Stimulated activated CD4-positive, alpha-beta T cell treated with anti-CD3 and anti-CD28 coated beads, Interleukin-4, amount 100 ng/mL, for 4 hours (primary cell): ENCODE measurements around the gene GJB4.
A peak's percentile ranks its signal among the peaks of the same experiment; 100 is the strongest.

Source experiments
- DNase-seq, 2 experiments: peaks; one replicate each; pipeline ENCODE4 v3.0.0-alpha.2; 2020

Gene GJB4

GRCh38 chr1:34779962-34780361 is 20.4 kb downstream of the GJB4 start:
- DNase-seq: no peak

- DNase-seq: no peak
Observed at GRCh38 chr1:34780528-34780927, 21.0 kb downstream of the GJB4 start.

GRCh38 chr1:34781071-34781843 is 21.7 kb downstream of the GJB4 start, which contains the start of gene GJB3:
Gene GJB3 (plus strand): TSS chr1:34781214. CDS start chr1:34784763, 3,549 bp downstream.
- DNase-seq: no peak

GRCh38 chr1:34781844-34782391 is 22.4 kb downstream of the GJB4 start:
- DNase-seq: no peak

GRCh38 chr1:34784751-34785221 is 25.2 kb downstream of the GJB4 start:
- no peak for DNase-seq

GRCh38 chr1:34785231-34785874 is 25.8 kb downstream of the GJB4 start:
- DNase-seq: no peak

- no peak for DNase-seq
Observed at GRCh38 chr1:34785875-34786470, 26.4 kb downstream of the GJB4 start.

GRCh38 chr1:34786521-34787325 is 27.2 kb downstream of the GJB4 start:
- peak; percentile 50 to 56 for DNase-seq

GRCh38 chr1:34787461-34788420 is 28.2 kb downstream of the GJB4 start:
- DNase-seq: no peak

- DNase-seq: no peak
Observed at GRCh38 chr1:34790985-34791384, 31.4 kb downstream of the GJB4 start.

GRCh38 chr1:34792424-34792823 is 32.9 kb downstream of the GJB4 start:
- DNase-seq: no peak

GRCh38 chr1:34792868-34793727 is 33.6 kb downstream of the GJB4 start, which contains the start of gene GJA4:
Gene GJA4 (plus strand): TSS chr1:34792999. CDS start chr1:34794214, 1,215 bp downstream.
- DNase-seq: no peak

GRCh38 chr1:34794001-34794789 is 34.7 kb downstream of the GJB4 start:
- DNase-seq: no peak

- no peak for DNase-seq
Observed at GRCh38 chr1:34794790-34795180, 35.2 kb downstream of the GJB4 start.

GRCh38 chr1:34795916-34796315 is 36.4 kb downstream of the GJB4 start:
- DNase-seq: no peak

- DNase-seq: no peak
Observed at GRCh38 chr1:34796990-34797389, 37.5 kb downstream of the GJB4 start.

GRCh38 chr1:34800214-34800613 is 40.7 kb downstream of the GJB4 start:
- no peak for DNase-seq

GRCh38 chr1:34803770-34804169 is 44.2 kb downstream of the GJB4 start:
- DNase-seq: no peak

GRCh38 chr1:34806396-34806795 is 46.9 kb downstream of the GJB4 start:
- no peak for DNase-seq
